Erythroblast (primary cell): ENCODE data around the gene FOXJ3.

ENCODE experiments used
- GATA1 ChIP-seq: IDR thresholded peaks from 2 replicates; pipeline ENCODE4 v1.6.1; 2011; ENCODE audit warnings: low read depth, mild to moderate bottlenecking, control low read depth, low read length, moderate library complexity
- POLR2A ChIP-seq: IDR thresholded peaks from 2 replicates; pipeline ENCODE4 v1.6.1; 2011; ENCODE audit warnings: mild to moderate bottlenecking, low read length

DNA sequence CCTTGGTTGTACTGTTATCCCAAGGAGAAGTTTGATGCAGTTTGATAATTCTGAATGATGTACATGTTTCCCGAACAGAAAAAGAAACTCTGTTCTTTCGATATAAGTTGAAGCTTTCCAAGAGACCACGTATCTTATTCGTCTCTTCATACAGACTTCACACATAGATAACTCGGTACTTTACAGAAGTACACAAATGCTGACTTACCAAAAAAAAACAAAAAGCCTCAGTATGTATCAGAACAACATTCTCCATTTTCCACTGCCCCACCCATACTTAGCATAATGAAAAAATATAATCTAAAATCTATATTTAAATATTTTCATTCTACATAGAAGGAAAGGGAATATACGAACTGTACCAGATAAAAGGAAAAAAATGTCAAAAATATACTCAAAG is 2.2 kb downstream of the FOXJ3 start:
- TF ChIP-seq POLR2A (no peak), GATA1 (no peak)
